Activated CD8-positive, alpha-beta memory T cell treated with anti-CD3 and anti-CD28 coated beads, Interleukin-2, amount 50 U/mL, for 24 hours (primary cell): Measurements from ENCODE around the gene PLIN5.

Experiments
- DNase-seq: peaks from one replicate; pipeline ENCODE4 v3.0.0-alpha.2; 2020; ENCODE audit errors: extremely low read depth

Gene PLIN5

GRCh38 chr19:4487572-4487971, 47.5 kb downstream of the PLIN5 start:
- no peak for DNase-seq

GRCh38 chr19:4483385-4483784, 51.6 kb downstream of the PLIN5 start:
- no peak for DNase-seq

- no peak for DNase-seq
These were observed 52.2 kb downstream of the PLIN5 start for GRCh38 chr19:4482721-4483364.

GRCh38 chr19:4477034-4477801, 57.8 kb downstream of the PLIN5 start:
- no peak for DNase-seq

- no peak for DNase-seq
These were observed 60.5 kb downstream of the PLIN5 start for GRCh38 chr19:4474514-4475022.

- no peak for DNase-seq
These were observed 61.1 kb downstream of the PLIN5 start for GRCh38 chr19:4473763-4474513.

GRCh38 chr19:4473011-4473762, 61.8 kb downstream of the PLIN5 start:
- no peak for DNase-seq
